ENCODE measurements around the gene GID8.

The GID8 gene

DNA sequence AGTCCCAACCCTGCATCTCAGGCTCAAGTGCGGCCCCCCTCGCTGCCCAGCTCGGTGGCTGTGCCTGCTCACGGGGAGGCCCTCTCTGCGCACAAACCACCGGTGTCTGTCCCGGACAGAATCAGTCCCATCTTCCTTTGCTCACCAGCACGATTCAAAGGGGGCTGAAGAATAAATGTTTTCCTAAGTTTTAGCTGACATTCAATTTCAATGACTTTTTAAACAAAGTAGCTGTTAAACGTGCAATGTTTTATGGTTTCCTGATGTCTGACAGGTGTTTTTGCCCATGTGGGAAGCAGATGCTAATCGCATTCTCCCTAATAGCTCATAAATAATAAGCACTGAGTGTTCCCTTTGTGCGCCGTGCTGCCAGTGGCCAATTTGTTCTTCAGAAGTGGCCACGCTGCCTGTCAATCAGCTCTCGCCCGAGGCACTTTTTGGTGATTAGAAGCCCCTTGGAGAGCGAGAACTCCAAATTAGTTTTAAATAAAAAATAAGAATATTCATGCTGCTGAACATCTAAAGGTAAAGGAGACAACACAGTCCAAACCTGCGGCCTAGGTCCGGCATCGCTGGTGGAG, 42.5 kb downstream of the GID8 start:
- Histone ChIP-seq H3K4me1 (peaks cover 98% of the 10 kb centered on the region), H4K20me1 (no peaks in the 10 kb centered on the region), H3K9me3 (no peaks in the 10 kb centered on the region), H3K9ac (no peak overlapping the region), H3K27ac (no peak overlapping the region), H3K27me3 (peaks cover 8% of the 10 kb centered on the region; the same call in 1 of the 2 replicates), H3K4me2 (peak overlapping the region; percentile 97), H3K4me3 (peak overlapping the region; percentile 9; the same call in 1 of the 2 replicates), H3K36me3 (no peaks in the 10 kb centered on the region)
- no peak for TF ChIP-seq Cebpa-rat (IDR thresholded peaks at IDR 0.05)

DNA sequence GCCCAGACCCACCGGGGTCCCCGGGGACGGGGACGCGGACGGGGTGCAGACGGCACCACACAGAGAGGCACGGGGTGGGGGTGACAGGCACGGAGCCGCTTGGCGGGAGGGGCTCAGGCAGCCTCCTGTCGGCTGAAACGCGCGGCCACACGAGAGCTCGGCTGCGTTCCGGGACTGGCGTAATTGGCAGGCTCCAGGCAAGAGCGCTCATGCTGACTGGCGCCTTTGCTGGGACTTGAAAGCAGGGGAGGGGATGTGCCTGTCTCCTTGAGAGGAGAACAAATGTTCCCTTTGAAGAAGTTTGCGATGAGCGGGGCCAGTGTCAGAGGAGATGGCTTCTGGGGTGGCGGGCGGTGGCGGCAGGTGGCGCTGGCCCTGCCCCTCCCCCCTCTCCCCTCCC, 43.0 kb downstream of the GID8 start:
- no peak overlapping the region for H3K9ac ChIP-seq
- TF ChIP-seq Cebpa-rat (IDR thresholded peaks at IDR 0.05) = no peak
- H3K27ac ChIP-seq = no peak overlapping the region
- peak overlapping the region; percentile 9; the same call in 1 of the 2 replicates for H3K4me3 ChIP-seq
- peaks cover 8% of the 10 kb centered on the region; the same call in 1 of the 2 replicates for H3K27me3 ChIP-seq
- peaks cover 98% of the 10 kb centered on the region for H3K4me1 ChIP-seq
- H4K20me1 ChIP-seq = no peaks in the 10 kb centered on the region
- H3K9me3 ChIP-seq = no peaks in the 10 kb centered on the region
- peak overlapping the region; percentile 97 for H3K4me2 ChIP-seq
- no peaks in the 10 kb centered on the region for H3K36me3 ChIP-seq

DNA sequence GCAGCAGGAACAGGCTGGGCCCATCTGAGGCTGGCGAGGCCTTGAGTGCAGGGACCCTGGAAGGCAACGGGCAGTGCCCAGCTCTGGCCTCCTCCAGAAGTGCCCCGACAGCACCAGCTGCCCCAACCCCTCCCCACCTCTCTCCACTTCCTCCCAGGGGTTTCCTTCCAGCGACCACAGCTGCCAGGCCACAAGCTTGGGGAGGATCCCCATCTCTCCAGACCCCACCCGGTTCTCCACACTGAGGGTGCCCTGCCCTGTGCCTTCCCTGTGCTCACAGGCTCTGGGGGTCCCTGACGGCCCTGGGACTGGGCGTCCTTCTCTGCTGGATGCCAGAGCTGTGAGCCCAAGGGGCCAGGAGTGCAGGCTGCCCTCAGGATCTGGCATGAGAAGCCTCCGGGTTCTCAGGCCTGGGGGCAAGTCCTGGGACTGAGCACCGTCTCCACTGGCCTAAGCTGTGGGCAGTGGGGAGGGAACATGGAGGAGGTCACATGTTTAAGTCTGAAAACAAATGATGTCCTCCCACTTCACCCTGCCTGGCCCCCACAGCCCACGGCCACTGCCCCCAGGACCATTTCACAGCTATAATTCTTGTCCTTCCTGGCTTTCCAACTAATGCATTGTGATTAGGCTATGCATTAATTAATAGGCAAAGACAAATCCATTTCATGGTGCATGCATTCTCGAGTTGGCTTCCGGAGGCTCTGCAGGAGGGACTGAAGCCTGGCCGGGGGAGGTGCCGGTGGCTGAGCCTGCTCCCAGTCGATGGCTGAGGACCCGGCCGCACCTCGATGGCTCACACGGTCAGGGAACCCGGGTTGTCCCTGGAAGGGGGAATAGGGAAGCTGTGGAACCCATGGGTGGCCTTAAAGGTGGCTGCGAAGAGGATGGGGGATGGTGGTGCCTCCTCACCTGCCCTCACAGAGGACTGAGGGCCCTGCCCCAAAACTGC, 44.5 kb downstream of the GID8 start:
- Histone ChIP-seq H3K4me3 (peak overlapping the region; percentile 50), H3K27me3 (peaks cover 8% of the 10 kb centered on the region; the same call in 1 of the 2 replicates), H3K36me3 (no peaks in the 10 kb centered on the region), H3K9ac (peak overlapping the region; percentile 56), H3K9me3 (no peaks in the 10 kb centered on the region), H3K4me1 (peaks cover 92% of the 10 kb centered on the region), H3K27ac (peak overlapping the region; percentile 70), H4K20me1 (no peaks in the 10 kb centered on the region), H3K4me2 (peak overlapping the region; percentile 97)
- TF ChIP-seq Cebpa-rat (IDR thresholded peaks at IDR 0.05) = no peak

DNA sequence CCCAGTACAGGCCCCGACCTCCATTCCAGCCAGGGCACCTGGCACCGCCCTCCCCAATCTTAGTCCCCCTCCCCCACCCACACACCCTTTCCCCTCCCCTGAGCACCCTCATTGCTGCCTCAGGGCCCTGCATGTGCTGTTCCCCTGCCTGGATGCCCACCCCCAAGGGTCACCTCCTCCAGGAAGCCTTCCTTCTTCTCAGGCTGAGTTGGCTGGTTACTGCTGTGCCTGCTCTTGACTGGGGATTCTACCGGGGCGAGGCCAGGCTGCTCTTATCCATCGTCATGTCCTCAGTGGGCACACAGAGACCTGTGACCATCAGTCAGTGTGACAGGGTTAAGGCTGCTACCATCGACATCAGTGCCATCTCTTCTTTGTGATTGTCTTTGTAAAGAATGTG, 45.3 kb downstream of the GID8 start:
- H3K4me1 ChIP-seq = peaks cover 84% of the 10 kb centered on the region
- peaks cover 8% of the 10 kb centered on the region; the same call in 1 of the 2 replicates for H3K27me3 ChIP-seq
- no peak for TF ChIP-seq Cebpa-rat (IDR thresholded peaks at IDR 0.05)

DNA sequence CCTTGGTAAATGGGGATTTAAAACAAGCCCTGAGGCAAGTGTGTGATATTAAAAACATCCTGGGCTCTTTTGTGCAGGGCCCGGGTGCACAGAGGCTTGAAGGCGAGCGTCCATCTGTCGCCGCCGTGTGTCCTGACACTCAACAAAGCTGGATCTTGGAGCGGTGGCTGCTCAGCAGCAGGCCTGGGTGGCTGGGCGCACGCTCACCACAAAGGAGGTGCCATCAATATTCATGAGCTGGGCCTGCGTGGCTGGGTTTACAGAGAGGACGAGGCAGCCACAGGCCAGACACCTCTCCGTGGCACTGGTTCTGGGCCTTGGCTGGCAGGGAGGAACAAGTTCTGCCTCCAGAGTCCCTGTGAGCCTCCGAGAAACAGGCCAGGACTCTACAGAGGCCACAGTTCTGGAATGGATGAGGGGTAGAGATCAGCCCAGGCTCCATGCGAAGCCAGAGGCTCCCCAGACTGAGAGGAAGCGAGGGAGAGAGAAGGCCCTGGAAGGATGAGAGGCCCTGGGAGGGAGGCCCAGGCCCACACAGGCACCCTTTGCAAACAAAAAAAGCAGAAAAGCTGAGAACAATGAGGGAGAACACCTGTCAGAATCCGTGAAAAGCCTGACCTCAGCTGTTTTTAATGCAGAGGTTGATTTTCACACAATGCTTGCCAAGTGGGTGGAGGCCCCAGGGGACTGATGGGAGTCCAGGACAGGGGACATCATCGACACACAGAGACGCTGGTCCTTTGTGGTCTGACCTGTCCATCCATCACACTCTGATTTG, 46.9 kb downstream of the GID8 start:
- Histone ChIP-seq H3K27ac (no peak overlapping the region), H3K4me2 (peak overlapping the region; percentile 76), H3K4me1 (peaks cover 79% of the 10 kb centered on the region), H3K9ac (no peak overlapping the region), H3K36me3 (no peaks in the 10 kb centered on the region), H4K20me1 (no peaks in the 10 kb centered on the region), H3K9me3 (no peaks in the 10 kb centered on the region), H3K27me3 (peaks cover 6% of the 10 kb centered on the region; the same call in 1 of the 2 replicates), H3K4me3 (no peak overlapping the region)
- no peak for TF ChIP-seq Cebpa-rat (IDR thresholded peaks at IDR 0.05)

More for the DNA sequence above, 45.3 kb downstream of the GID8 start:
- peak overlapping the region; percentile 97 for H3K4me2 ChIP-seq
- no peak overlapping the region for H3K27ac ChIP-seq
- no peaks in the 10 kb centered on the region for H3K9me3 ChIP-seq
- no peaks in the 10 kb centered on the region for H4K20me1 ChIP-seq
- H3K36me3 ChIP-seq = no peaks in the 10 kb centered on the region
- H3K4me3 ChIP-seq = no peak overlapping the region
- no peak overlapping the region for H3K9ac ChIP-seq

DNA sequence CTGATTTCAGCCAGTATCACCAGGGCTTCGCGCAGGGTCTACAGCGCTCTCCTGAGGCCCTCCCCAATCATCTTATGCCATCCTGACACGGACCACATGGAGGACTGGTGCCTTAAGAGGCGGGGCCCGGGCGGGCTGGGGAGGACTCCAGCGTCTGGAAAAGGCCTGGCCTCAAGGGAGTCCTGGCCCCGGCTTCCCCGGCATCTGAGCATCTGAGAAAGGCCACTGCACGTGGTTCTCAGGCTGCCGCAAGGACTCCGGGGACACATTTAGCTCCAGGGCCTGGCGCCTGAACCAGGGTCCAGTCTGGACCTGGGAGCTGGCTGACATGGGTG, 47.5 kb downstream of the GID8 start:
- H3K4me3 ChIP-seq = no peak overlapping the region
- no peaks in the 10 kb centered on the region for H4K20me1 ChIP-seq
- H3K9ac ChIP-seq = no peak overlapping the region
- 0 out of 2 replicates have a peak overlapping the region, but pooled peaks have one; percentile 35 for H3K27ac ChIP-seq
- TF ChIP-seq Cebpa-rat (IDR thresholded peaks at IDR 0.05) = no peak
- H3K4me2 ChIP-seq = peak overlapping the region; percentile 76
- H3K9me3 ChIP-seq = no peaks in the 10 kb centered on the region
- peaks cover 74% of the 10 kb centered on the region for H3K4me1 ChIP-seq
- 0 out of 2 replicates have a peak, but pooled peaks cover under 1% of the 10 kb centered on the region for H3K27me3 ChIP-seq
- no peaks in the 10 kb centered on the region for H3K36me3 ChIP-seq

DNA sequence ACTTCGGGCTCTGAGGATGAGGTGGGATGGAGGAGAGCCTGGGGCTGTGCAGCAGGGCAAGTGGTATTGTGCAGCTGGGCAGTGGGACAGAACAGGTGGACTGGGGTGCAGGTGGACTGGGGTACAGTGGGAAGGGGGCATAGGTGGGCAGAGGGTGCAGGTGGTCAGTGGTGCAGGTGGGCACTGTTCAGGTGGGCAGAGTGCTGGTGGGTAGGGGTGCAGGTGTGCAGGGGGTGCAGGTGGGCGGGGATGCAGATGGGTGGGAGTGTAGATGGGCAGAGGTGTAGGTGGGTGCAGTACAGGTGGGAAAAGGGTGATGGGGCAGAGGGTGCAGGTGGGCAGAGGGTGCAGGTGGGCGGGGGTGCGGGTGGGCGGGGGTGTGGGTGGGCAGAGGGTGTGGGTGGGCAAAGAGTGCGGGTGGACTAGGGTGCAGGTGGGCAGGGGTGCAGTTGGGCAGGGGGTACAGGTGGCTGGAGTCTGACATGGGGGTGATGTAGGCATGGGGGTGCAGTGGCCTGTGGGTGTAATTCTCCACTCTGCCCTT, 48.4 kb downstream of the GID8 start:
- Histone ChIP-seq H3K4me3 (no peak overlapping the region), H3K9me3 (no peaks in the 10 kb centered on the region), H3K27me3 (no peaks in the 10 kb centered on the region), H3K9ac (no peak overlapping the region), H3K4me1 (peaks cover 71% of the 10 kb centered on the region), H3K27ac (0 out of 2 replicates have a peak overlapping the region, but pooled peaks have one; percentile 35), H3K36me3 (no peaks in the 10 kb centered on the region), H3K4me2 (peak overlapping the region; percentile 76), H4K20me1 (no peaks in the 10 kb centered on the region)
- no peak for TF ChIP-seq Cebpa-rat (IDR thresholded peaks at IDR 0.05)

DNA sequence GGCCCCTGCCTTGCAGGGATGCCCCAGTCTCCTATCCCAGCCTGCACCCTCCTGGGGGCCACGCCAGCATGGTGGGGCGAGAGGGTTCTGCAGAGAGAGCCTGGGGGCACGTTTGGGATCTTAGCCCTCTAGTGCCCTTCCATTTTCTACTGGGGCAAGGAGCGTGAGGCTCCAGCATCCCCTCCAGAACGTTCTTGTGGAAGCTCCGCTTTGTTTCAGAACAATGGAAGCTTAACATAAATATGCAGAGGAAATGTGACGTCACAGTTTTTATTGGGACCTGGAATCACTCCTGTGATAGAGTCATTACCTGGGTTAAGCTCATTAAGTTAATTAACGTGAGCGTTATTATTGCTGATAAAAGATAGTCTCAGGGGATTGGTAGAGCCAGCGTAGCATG, 49.2 kb downstream of the GID8 start:
- Histone ChIP-seq H3K4me3 (no peak overlapping the region), H3K4me2 (peak overlapping the region; percentile 32; the same call in 1 of the 2 replicates), H3K36me3 (no peaks in the 10 kb centered on the region), H3K27me3 (no peaks in the 10 kb centered on the region), H3K4me1 (peaks cover 71% of the 10 kb centered on the region), H3K9me3 (no peaks in the 10 kb centered on the region), H3K27ac (no peak overlapping the region), H4K20me1 (no peaks in the 10 kb centered on the region), H3K9ac (no peak overlapping the region)
- TF ChIP-seq Cebpa-rat (IDR thresholded peaks at IDR 0.05) = no peak

DNA sequence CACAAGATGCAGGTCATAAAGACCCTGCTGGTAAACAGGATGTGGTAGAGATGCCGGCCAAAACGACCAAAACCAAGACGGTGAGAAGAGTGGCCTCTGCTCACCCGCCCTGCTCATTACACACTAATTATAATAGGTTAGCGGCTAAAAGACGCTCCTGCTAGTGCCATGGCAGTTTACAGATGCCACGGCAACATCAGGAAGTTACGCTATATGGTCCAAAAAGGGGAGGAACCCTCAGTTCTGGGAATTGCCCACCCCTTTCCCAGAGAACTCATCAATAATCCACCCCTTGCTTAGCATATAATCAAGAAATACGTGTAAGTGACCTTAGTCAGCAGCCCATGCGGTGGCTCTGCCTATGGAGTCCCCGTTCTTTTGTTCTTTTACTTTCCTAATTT, 51.3 kb downstream of the GID8 start:
- no peaks in the 10 kb centered on the region for H3K27me3 ChIP-seq
- no peak overlapping the region for H3K4me3 ChIP-seq
- H4K20me1 ChIP-seq = no peaks in the 10 kb centered on the region
- H3K9ac ChIP-seq = no peak overlapping the region
- H3K36me3 ChIP-seq = no peaks in the 10 kb centered on the region
- no peak overlapping the region for H3K27ac ChIP-seq
- TF ChIP-seq Cebpa-rat (IDR thresholded peaks at IDR 0.05) = no peak
- H3K4me2 ChIP-seq = peak overlapping the region; percentile 47
- H3K9me3 ChIP-seq = no peaks in the 10 kb centered on the region
- peaks cover 53% of the 10 kb centered on the region for H3K4me1 ChIP-seq

Measured in BLaER1 (cell line).